Activated gamma-delta T cell treated with anti-CD3 and anti-CD28 coated beads, Interleukin-2, amount 50 U/mL, for 16 hours (primary cell): ENCODE data around the gene NDUFB1.

Experiments
- DNase-seq: peaks from one replicate; pipeline ENCODE4 v3.0.0-alpha.2; 2020; ENCODE audit warnings: low read depth

The NDUFB1 gene

DNA sequence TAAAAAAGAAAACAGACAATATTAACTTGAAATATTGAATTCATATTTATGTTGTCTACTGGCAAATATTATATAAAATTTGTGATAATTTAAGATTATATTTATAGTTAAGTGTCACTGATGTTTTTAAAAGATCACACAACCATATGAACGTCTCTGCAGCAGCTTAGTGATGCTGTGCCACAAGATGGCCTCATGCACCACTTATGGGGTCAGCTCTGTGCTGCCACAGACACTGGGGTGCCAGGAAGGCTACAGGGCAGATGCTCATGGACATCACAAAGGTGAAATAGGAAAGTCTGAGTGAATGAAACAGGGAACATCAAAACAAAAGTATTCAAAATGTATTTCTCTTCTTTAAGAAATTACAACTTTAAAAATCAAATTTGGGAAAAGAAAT, 28.2 kb downstream of the NDUFB1 start:
- no peak for DNase-seq

DNA sequence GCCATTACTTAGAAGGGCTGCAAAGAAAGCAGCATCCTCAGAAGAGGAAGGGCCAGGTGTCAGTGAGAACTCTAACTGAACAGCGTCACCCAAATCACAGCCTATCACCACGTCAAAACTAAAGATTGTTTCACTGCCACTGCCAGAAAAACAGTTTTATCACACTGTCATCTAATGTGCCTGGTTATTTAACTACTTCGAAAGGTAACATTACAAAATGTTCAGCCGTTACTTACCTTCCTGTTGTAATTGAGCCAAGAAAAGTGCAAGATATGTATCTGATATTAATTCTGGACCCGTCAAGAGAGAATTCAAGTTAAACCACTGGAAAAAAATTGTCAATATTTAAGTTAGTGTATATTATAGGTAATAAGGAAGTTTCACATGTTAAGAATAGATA, 33.0 kb downstream of the NDUFB1 start:
- no peak for DNase-seq

DNA sequence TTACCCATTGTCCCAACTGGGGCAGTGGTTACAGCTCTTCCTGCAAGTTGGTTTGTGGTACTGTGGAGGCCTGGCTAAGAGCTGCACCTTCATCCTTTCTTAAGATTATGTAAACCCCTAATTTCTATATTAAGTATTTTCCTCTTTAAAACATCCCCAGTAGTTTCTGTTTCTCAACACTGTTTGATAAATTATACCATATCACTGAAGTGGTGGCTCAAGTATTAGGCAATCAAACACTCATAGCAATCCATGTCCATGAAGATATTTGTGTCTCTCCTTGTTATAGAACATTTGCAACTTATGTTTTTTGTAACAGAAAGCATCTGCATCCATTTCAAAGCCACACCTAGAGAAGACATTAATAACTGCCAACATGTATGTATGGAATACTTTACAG, 47.0 kb downstream of the NDUFB1 start:
- no peak for DNase-seq
